K562 (cell line): ENCODE results near the gene UPF1. TPM values are rescaled to one million over a fixed set of nuclear protein-coding genes. Genes with fewer than 3 reads are reported as not detected.

ENCODE experiments used
- ATAC-seq: fragments of 200-7000 bp; cut with Tn5 transposase; 3 replicates; pipeline ENCODE4 v1.9.1; 2020; ENCODE audit warnings: moderate library complexity
- BruUV-seq: library from RNA; stranded (reverse); fragments of 400-500 nt; replicated peaks from 2 replicates; lab custom pipeline; 2021; lab: Mats Ljungman, UMichigan
- CTCF ChIA-PET: fragments of 300-600 bp; formaldehyde crosslinking; extraction: SDS; loops from one replicate; lab custom pipeline; 2021; ENCODE audit warnings: low intra/inter-chr PET ratio; lab: Yijun Ruan, JAX
- POLR2A ChIA-PET: fragments of 300-600, 350-650 bp; sonication (Branson Sonifier 250); formaldehyde crosslinking; extraction: SDS; loops from one replicate; lab custom pipeline; 2021; ENCODE audit warnings: antibody characterized with exemption, inconsistent platforms; lab: Yijun Ruan, JAX
- DNase-seq, 4 experiments: peaks; one replicate each; pipeline versions ENCODE4 v3.0.0 to v3.0.0-alpha.2; 2011 to 2018; ENCODE audit warnings: low spot score in 3 of 4, mixed read lengths in 3 of 4; ENCODE audit errors: extremely low read depth in 1 of 4
- FAIRE-seq: peaks from 2 replicates; lab custom pipeline; 2011; peaks lifted over from hg19 to GRCh38; lab: Jason Lieb, UNC
- H2AFZ ChIP-seq: 2 replicates; pipeline ENCODE4 v1.6.0; 2011; ENCODE audit warnings: low read depth, low read length, control low read depth, inconsistent platforms
- H3K27ac ChIP-seq: fragments of 200-600 bp; 3 replicates; pipeline ENCODE4 v1.8.0; 2011; ENCODE audit warnings: low read depth, mild to moderate bottlenecking, control low read depth, inconsistent platforms, low read length, moderate library complexity, mixed read lengths; ENCODE audit errors: extremely low read depth
- H3K27me3 ChIP-seq, 2 experiments: fragments of 300-600 bp in 1 of 2; 2 replicates in 1 of 2; 3 replicates in 1 of 2; pipeline versions ENCODE4 v1.6.0 to v1.8.0; 2011; ENCODE audit warnings: inconsistent platforms in 2 of 2, low read length in 2 of 2, mild to moderate bottlenecking in 1 of 2, mixed read lengths in 1 of 2, moderate library complexity in 1 of 2; ENCODE audit not compliant: control insufficient read depth in 2 of 2, insufficient read depth in 2 of 2
- H3K36me3 ChIP-seq: fragments of 300-600 bp; 3 replicates; pipeline ENCODE4 v1.8.0; 2011; ENCODE audit warnings: mild to moderate bottlenecking, low read length, inconsistent platforms; ENCODE audit not compliant: control insufficient read depth, insufficient read depth
- H3K4me1 ChIP-seq, 2 experiments: fragments of 200-600 bp in 1 of 2; replicated peaks in 1 of 2; 2 replicates in 1 of 2; 3 replicates in 1 of 2; pipeline versions ENCODE4 v1.5.1 to v1.8.0; 2011; ENCODE audit warnings: inconsistent platforms in 2 of 2, low read length in 2 of 2, mild to moderate bottlenecking in 1 of 2, mixed read lengths in 1 of 2, moderate library complexity in 1 of 2; ENCODE audit not compliant: control insufficient read depth in 2 of 2, insufficient read depth in 2 of 2
- H3K4me2 ChIP-seq: 2 replicates; pipeline ENCODE4 v1.6.1; 2011; ENCODE audit warnings: low read length, control low read depth, inconsistent platforms, mixed read lengths; ENCODE audit not compliant: insufficient read depth
- H3K4me3 ChIP-seq: fragments of 200-600 bp; sonication (generic), shearing (Covaris generic); 2 replicates; pipeline ENCODE4 v1.5.1; 2016; ENCODE audit warnings: control low read depth, inconsistent platforms
- H3K79me2 ChIP-seq: fragments of 200-600 bp; 3 replicates; pipeline ENCODE4 v1.8.0; 2011; ENCODE audit warnings: low read length, inconsistent platforms; ENCODE audit not compliant: control insufficient read depth, insufficient read depth
- H3K9ac ChIP-seq, 2 experiments: 2 replicates each; pipeline versions ENCODE4 v1.6.0 to v1.6.1; 2011; ENCODE audit warnings: low read depth in 2 of 2, low read length in 2 of 2, control low read depth in 1 of 2, inconsistent platforms in 1 of 2, mild to moderate bottlenecking in 1 of 2, mixed read lengths in 1 of 2; ENCODE audit not compliant: insufficient read depth in 1 of 2
- H3K9me1 ChIP-seq: one replicate; pipeline ENCODE4 v1.6.0; 2011; ENCODE audit warnings: inconsistent platforms, mild to moderate bottlenecking, low read length, moderate library complexity; ENCODE audit not compliant: control insufficient read depth, insufficient read depth
- H3K9me3 ChIP-seq: replicated peaks from 2 replicates; pipeline ENCODE4 v1.5.1; 2011; ENCODE audit warnings: low read depth, low read length, inconsistent platforms; ENCODE audit not compliant: control insufficient read depth, insufficient read depth
- H4K20me1 ChIP-seq: replicated peaks from 2 replicates; pipeline ENCODE4 v1.6.1; 2011; ENCODE audit warnings: low read length, inconsistent platforms, mixed read lengths; ENCODE audit not compliant: control insufficient read depth, insufficient read depth
- BCOR ChIP-seq: fragments of 450-650 bp; IDR thresholded peaks from 2 replicates; pipeline ENCODE4 v1.6.1; 2016
- HDAC6 ChIP-seq: IDR thresholded peaks from 2 replicates; pipeline ENCODE4 v1.6.1; 2012; ENCODE audit warnings: low read depth, mild to moderate bottlenecking, control low read depth, inconsistent platforms, low read length, moderate library complexity
- KDM5B ChIP-seq: fragments of 200-600 bp; sonication (generic); IDR thresholded peaks from 2 replicates; pipeline ENCODE4 v1.6.1; 2012; ENCODE audit warnings: low read depth, mild to moderate bottlenecking, moderate library complexity, low read length, control low read depth, inconsistent platforms; ENCODE audit not compliant: insufficient replicate concordance
- KLF1 ChIP-seq: fragments of 450-650 bp; IDR thresholded peaks from 2 replicates; pipeline ENCODE4 v1.6.1; 2016; ENCODE audit warnings: missing genetic modification characterization, missing compliant biosample characterization
- NELFE ChIP-seq: IDR thresholded peaks from 2 replicates; pipeline ENCODE4 v1.6.1; 2011; ENCODE audit warnings: mild to moderate bottlenecking; ENCODE audit not compliant: insufficient read depth, insufficient read length
- NFIC ChIP-seq: fragments of 450-650 bp; IDR thresholded peaks from 2 replicates; pipeline ENCODE4 v1.6.1; 2017; ENCODE audit warnings: mild to moderate bottlenecking, inconsistent platforms
- PTRF ChIP-seq: fragments of 450-650 bp; IDR thresholded peaks from 2 replicates; pipeline ENCODE4 v1.6.1; 2016; ENCODE audit warnings: mild to moderate bottlenecking, missing genetic modification characterization, missing compliant biosample characterization
- RBM25 ChIP-seq: fragments of 200-400 bp; formaldehyde crosslinking; IDR thresholded peaks from 2 replicates; pipeline ENCODE4 v1.6.1; 2018; ENCODE audit warnings: low read length, low read depth, moderate library complexity; ENCODE audit not compliant: severe bottlenecking
- ZFP36 ChIP-seq: fragments of 150-350 bp; IDR thresholded peaks from 2 replicates; pipeline ENCODE4 v1.6.1; 2018; ENCODE audit warnings: low read length, low read depth; ENCODE audit not compliant: partially characterized antibody
- ZNF507 ChIP-seq: conservative IDR thresholded peaks from 2 replicates; pipeline ENCODE4 v1.6.1; 2017; ENCODE audit warnings: missing genetic modification characterization, missing compliant biosample characterization
- WGBS: fragments of 100-300 bp; shearing (Covaris generic); methylation state at CpG from one replicate; pipeline ENCODE4 v1.1.6; 2016; ENCODE audit warnings: low coverage, mixed read lengths; ENCODE audit not compliant: insufficient coverage; ENCODE audit errors: missing lambda C conversion rate; 5-methylcytosine and 5-hydroxymethylcytosine counted together
- in situ Hi-C: fragments of 300-500 bp; cut with MboI; formaldehyde crosslinking; loops from 4 replicates; pipeline ENCODE4 v1.15.0; 2018; ENCODE audit warnings: inconsistent platforms, mixed read lengths
- intact Hi-C: fragments of 100-400 bp; cut with micrococcal nuclease; formaldehyde crosslinking; loops from 2 replicates; pipeline ENCODE4 v1.14.2; 2022
- polyA plus RNA-seq, 8 experiments: library from polyadenylated mRNA; depleted of rRNA in 4 of 8; stranded (reverse) in 5 of 8; unstranded in 3 of 8; fragments of >200 nt; fragmentation: Nextera tagmentation in 2 of 8; fragmentation: Illumina TruSeq in 1 of 8; extraction: Ambion mirVana in 2 of 8; extraction: Trizol in 1 of 8; gene quantifications; 2 replicates each; pipeline versions ENCODE4 v1.2.1 to v1.2.3, GENCODE V29; 2011 to 2014; ENCODE audit warnings: inconsistent platforms in 1 of 8, missing spikeins in 1 of 8
- total RNA-seq, 7 experiments: library from RNA; depleted of rRNA in 6 of 7; stranded (reverse); fragments of >200 nt in 6 of 7; fragmentation: Illumina TruSeq in 2 of 7; extraction: Trizol in 2 of 7; gene quantifications; 2 replicates each; pipeline versions ENCODE4 v1.2.1 to v1.2.3, GENCODE V29; 2011 to 2021; ENCODE audit warnings: low replicate concordance in 1 of 7
- TF ChIP-seq, protein P1 (sequence below): fragments of 450-650 bp; IDR thresholded peaks from 2 replicates; pipeline ENCODE4 v1.6.1; 2016; ENCODE audit warnings: antibody characterized with exemption

The UPF1 gene
- total and polyA plus RNA-seq, 9 of the 15 experiments (the other 6 are each of a cell fraction or from before 2014, with no cell fraction given): 0.34 to 103 (median 27.9) TPM

DNA sequence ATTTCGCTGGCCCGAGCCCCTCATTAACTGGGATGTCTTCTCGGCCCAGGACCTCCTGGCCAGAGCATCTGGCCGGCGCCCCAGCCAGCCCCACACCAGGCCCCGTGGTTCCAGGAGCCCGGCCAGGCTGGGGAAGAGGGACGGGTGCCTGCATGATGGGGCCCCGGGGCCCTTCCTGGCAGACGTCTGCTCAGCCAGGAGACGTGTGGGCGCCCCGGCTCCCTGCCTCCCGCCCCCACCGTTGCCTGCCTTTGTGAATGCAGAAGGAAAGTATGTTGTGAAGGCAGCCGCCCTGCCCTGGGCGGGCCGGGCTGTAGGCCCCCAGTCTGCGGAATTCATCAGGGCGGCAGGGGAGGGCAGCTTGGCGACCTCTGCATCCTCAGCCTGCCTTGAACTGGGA, 36.2 kb upstream of the UPF1 start:
- Histone ChIP-seq H3K36me3 (no peaks in the 10 kb centered on the region), H3K4me2 (no peak overlapping the region), H2AFZ (no peak overlapping the region), H3K27me3 (peaks cover 6 to 33% of the 10 kb centered on the region in 2 experiments; a peak in 4 of 5 replicates), H3K9me1 (no peaks in the 10 kb centered on the region), H3K4me1 (peaks cover 0 to 26% of the 10 kb centered on the region in 2 experiments; a peak in 2 of 5 replicates), H3K9me3 (no peaks in the 10 kb centered on the region), H4K20me1 (peaks cover 15% of the 10 kb centered on the region; the same call in 1 of the 2 replicates), H3K27ac (no peak overlapping the region), H3K9ac (0 out of 4 replicates have a peak overlapping the region, but pooled peaks of 1 of the 2 experiments have one; percentile 14), H3K4me3 (no peak overlapping the region), H3K79me2 (no peaks in the 10 kb centered on the region)
- no peak for TF ChIP-seq KDM5B
- TF ChIP-seq NELFE: no peak
- TF ChIP-seq PTRF (tag): no peak
- TF ChIP-seq HDAC6: no peak
- TF ChIP-seq KLF1 (tag): no peak
- ChIA-PET POLR2A (interaction anchor here (0.6 kb wide), 1 partner anchor 37 kb away, joined by 4 read pairs; no protein-coding TSS in a partner anchor), CTCF (no interaction called here)
- FAIRE-seq (no peak), DNase-seq (no peak), ATAC-seq (peak; percentile 46)
- 4% methylated on average over 16 of the region's 21 CpGs for WGBS
- in situ Hi-C loops (no loop called here), intact Hi-C loops (no loop called here)
- no TSS peak for BruUV-seq

DNA sequence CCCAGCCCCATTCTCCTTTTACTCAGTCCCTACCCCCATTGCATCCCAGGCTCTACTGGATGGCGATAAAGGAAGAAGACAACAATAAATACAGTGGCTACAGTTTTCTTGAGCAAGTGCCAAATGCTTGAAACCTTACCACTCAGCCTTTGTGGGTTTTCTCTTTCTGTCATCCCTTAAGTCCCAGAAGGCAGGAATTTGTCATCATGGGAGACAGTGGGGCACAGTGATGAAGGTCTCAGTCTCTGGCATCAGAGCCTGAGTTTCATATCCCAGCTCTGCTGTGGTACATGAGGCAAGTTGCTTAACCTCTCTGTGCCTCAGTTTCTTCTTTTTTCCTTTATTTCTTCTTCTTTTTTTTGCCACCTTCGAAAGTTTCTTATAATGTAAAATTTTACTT, 35.5 kb upstream of the UPF1 start:
- Histone ChIP-seq H3K4me3 (no peak overlapping the region), H3K4me2 (no peak overlapping the region), H3K4me1 (peaks cover 0 to 23% of the 10 kb centered on the region in 2 experiments; a peak in 2 of 5 replicates), H3K36me3 (no peaks in the 10 kb centered on the region), H3K9ac (no peak overlapping the region), H3K27ac (no peak overlapping the region), H4K20me1 (peaks cover 15% of the 10 kb centered on the region; the same call in 1 of the 2 replicates), H2AFZ (no peak overlapping the region), H3K27me3 (peaks cover 4 to 32% of the 10 kb centered on the region in 2 experiments; a peak in 4 of 5 replicates), H3K9me1 (no peaks in the 10 kb centered on the region), H3K79me2 (no peaks in the 10 kb centered on the region), H3K9me3 (no peaks in the 10 kb centered on the region)
- no peak for FAIRE-seq
- CTCF ChIA-PET: no interaction called here
- in situ Hi-C loops: no loop called here
- no peak for DNase-seq
- no peak for ATAC-seq
- BruUV-seq: no TSS peak
- TF ChIP-seq NFIC: peak; percentile 36
- TF ChIP-seq ZFP36: peak; percentile 62
- TF ChIP-seq ZNF507 (tag): peak; percentile 84
- TF ChIP-seq RBM25: peak; percentile 55
- TF ChIP-seq, protein P1, sequence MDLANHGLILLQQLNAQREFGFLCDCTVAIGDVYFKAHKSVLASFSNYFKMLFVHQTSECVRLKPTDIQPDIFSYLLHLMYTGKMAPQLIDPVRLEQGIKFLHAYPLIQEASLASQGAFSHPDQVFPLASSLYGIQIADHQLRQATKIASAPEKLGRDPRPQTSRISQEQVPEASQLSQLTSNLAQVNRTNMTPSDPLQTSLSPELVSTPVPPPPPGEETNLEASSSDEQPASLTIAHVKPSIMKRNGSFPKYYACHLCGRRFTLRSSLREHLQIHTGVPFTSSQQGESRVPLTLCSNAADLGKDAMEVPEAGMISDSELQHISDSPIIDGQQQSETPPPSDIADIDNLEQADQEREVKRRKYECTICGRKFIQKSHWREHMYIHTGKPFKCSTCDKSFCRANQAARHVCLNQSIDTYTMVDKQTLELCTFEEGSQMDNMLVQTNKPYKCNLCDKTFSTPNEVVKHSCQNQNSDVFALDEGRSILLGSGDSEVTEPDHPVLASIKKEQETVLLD: no peak
- peak; percentile 78 for TF ChIP-seq BCOR
- 0% methylated on average over 2 of the region's 2 CpGs for WGBS
- POLR2A ChIA-PET: no interaction called here
- intact Hi-C loops: no loop called here
